ENCODE measurements around the gene SHISA2. TPM values are rescaled to one million over a fixed set of nuclear protein-coding genes. Genes with fewer than 3 reads are reported as not detected.
A peak's percentile ranks its signal among the peaks of the same experiment; 100 is the strongest.

SHISA2 gene
- total and polyA plus RNA-seq, 2 experiments from 2014 or later, result 0.32 to 0.43 TPM

DNA sequence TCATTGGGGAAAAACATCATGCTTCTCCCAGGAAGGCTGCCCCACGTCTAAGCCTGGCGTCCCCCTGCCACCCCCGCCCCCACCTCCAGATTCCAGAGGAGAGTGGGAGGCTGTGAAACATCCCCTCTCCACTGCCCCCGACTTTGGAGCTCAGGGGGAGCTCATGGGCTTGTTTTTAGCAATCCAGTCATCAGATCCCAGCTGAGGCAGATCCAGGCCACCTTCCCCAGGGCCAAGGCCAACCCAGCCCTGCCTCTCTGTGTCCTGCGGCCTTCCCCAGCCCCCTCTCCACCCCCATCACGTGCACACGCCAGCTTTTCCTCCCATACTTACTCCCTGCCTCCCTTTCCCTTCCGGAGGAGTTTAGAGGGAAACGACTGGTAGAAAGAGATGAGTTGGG, 38.8 kb downstream of the SHISA2 start:
- no peak for DNase-seq
- 57 to 58% methylated on average over 8 to 9 of the region's 9 CpGs for WGBS, 2 experiments (ENCODE audit: low coverage in 1 of 2, low lambda C conversion rate in 2 of 2, missing lambda C conversion rate in 2 of 2)
- TF ChIP-seq EZH2 (IDR thresholded peaks at IDR 0.05; ENCODE audit: insufficient read depth, poor library complexity, severe bottlenecking), result no peak
- no peak for TF ChIP-seq EZH2phosphoT487 (IDR thresholded peaks at IDR 0.05; ENCODE audit: insufficient read depth, low read depth)
- H3K9ac ChIP-seq, result no peak overlapping the region
- no peaks in the 10 kb centered on the region for H3K36me3 ChIP-seq (ENCODE audit: low read depth)
- H3K4me3 ChIP-seq, result no peak overlapping the region; the same call in 1 of the 2 replicates
- H2AFZ ChIP-seq, result no peak overlapping the region
- H3K9me3 ChIP-seq (ENCODE audit: low read depth), result no peaks in the 10 kb centered on the region
- H3K4me1 ChIP-seq (ENCODE audit: insufficient read depth), result peaks cover 5% of the 10 kb centered on the region; the same call in 1 of the 2 replicates
- H3K27ac ChIP-seq, result no peak overlapping the region
- H4K20me1 ChIP-seq (ENCODE audit: insufficient read depth), result no peaks in the 10 kb centered on the region
- no peaks in the 10 kb centered on the region for H3K9me2 ChIP-seq (ENCODE audit: insufficient read depth)
- peaks cover 3% of the 10 kb centered on the region; the same call in 1 of the 2 replicates for H3K27me3 ChIP-seq (replicated peaks; ENCODE audit: insufficient read depth)
- H3K79me2 ChIP-seq (ENCODE audit: insufficient read depth), result no peaks in the 10 kb centered on the region
- in situ Hi-C loops (cut with MboI), result no loop called here
- H3F3A ChIP-seq (ENCODE audit: insufficient read depth), result 0 out of 2 replicates have a peak, but pooled peaks cover under 1% of the 10 kb centered on the region
- H3K4me2 ChIP-seq (ENCODE audit: unreplicated experiment), result no peak overlapping the region

DNA sequence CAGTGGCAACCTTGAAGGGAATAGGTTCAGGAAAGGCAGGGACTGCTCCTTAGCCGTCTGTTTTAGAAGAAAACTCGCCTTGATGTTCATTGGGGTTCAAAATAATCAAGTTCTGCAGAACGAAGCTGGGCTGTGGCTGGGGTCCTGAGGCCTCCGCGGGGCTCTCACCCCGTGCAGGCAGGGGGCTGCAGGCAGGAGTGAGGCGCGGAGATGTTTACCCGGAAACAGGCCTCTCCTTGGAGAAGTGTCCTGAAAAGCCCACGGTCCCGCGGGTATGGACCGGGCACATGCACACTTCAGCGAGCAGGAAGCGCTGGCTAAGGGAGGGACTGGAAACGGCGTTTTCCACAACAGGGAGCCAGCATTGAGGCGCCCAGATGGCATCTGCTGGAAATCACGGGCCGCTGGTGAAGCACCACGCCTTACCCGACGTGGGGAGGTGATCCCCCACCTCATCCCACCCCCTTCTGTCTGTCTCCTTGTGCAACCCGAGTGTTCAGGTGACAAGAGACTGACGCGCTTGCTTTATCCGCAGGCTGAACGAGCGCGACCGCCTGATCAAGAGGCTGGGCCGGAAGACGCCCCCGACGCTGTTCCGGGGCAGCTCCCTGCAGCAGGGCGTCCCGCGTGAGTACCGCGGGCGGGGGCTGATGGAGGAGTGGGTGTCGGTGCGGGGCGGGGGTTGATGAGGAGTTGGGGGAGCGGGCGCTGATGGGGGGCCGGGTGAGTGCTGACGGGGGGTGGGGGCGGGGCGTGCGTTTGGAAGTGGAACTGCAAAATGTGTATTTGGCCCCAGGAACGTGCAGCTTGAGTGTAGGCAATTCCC, 39.6 kb downstream of the SHISA2 start:
- in situ Hi-C loops (cut with MboI), result no loop called here
- WGBS, 2 experiments (ENCODE audit: low coverage in 1 of 2, low lambda C conversion rate in 2 of 2, missing lambda C conversion rate in 2 of 2), result 17 to 22% methylated on average over 36 to 53 of the region's 53 CpGs
- H4K20me1 ChIP-seq (ENCODE audit: insufficient read depth), result no peaks in the 10 kb centered on the region
- no peak overlapping the region for H3K27ac ChIP-seq
- no peaks in the 10 kb centered on the region for H3K36me3 ChIP-seq (ENCODE audit: low read depth)
- DNase-seq, result peak; percentile 27
- TF ChIP-seq EZH2phosphoT487 (IDR thresholded peaks at IDR 0.05; ENCODE audit: insufficient read depth, low read depth) (no peak), EZH2 (IDR thresholded peaks at IDR 0.05; ENCODE audit: insufficient read depth, poor library complexity, severe bottlenecking) (no peak)
- no peaks in the 10 kb centered on the region for H3F3A ChIP-seq (ENCODE audit: insufficient read depth)
- peak overlapping the region; percentile 53 for H3K4me3 ChIP-seq
- 0 out of 2 replicates have a peak overlapping the region, but pooled peaks have one; percentile 51 for H2AFZ ChIP-seq
- no peaks in the 10 kb centered on the region for H3K79me2 ChIP-seq (ENCODE audit: insufficient read depth)
- no peak overlapping the region for H3K9ac ChIP-seq
- no peaks in the 10 kb centered on the region for H3K9me2 ChIP-seq (ENCODE audit: insufficient read depth)
- no peaks in the 10 kb centered on the region for H3K9me3 ChIP-seq (ENCODE audit: low read depth)
- H3K27me3 ChIP-seq (replicated peaks; ENCODE audit: insufficient read depth), result peaks cover 3% of the 10 kb centered on the region; the same call in 1 of the 2 replicates
- no peak overlapping the region for H3K4me2 ChIP-seq (ENCODE audit: unreplicated experiment)
- H3K4me1 ChIP-seq (ENCODE audit: insufficient read depth), result no peaks in the 10 kb centered on the region

DNA sequence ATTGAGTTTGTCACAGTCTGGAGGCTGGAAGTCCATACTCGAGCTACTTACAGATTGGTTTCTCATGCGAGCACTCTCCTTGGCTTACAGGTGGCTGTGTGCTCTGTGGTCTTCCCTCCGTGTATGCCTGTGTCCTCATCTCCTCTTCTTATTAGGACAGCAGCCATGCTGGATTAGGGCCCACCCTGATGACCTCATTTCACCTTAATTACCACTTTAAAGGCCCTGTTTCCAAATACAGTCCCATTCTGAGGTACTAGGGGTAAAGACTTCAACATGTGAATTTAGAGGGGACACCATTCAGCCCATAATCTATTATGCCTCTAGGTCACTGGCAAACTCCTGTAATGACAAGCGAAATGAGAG, 40.6 kb downstream of the SHISA2 start:
- Histone ChIP-seq H3K9ac (no peak overlapping the region), H3K36me3 (ENCODE audit: low read depth) (no peaks in the 10 kb centered on the region), H2AFZ (no peak overlapping the region), H3K9me2 (ENCODE audit: insufficient read depth) (no peaks in the 10 kb centered on the region), H3F3A (ENCODE audit: insufficient read depth) (no peaks in the 10 kb centered on the region), H3K4me3 (no peak overlapping the region), H3K27me3 (replicated peaks; ENCODE audit: insufficient read depth) (peaks cover 3% of the 10 kb centered on the region; the same call in 1 of the 2 replicates), H4K20me1 (ENCODE audit: insufficient read depth) (no peaks in the 10 kb centered on the region), H3K4me1 (ENCODE audit: insufficient read depth) (no peaks in the 10 kb centered on the region), H3K9me3 (ENCODE audit: low read depth) (no peaks in the 10 kb centered on the region), H3K79me2 (ENCODE audit: insufficient read depth) (no peaks in the 10 kb centered on the region), H3K4me2 (ENCODE audit: unreplicated experiment) (no peak overlapping the region), H3K27ac (no peak overlapping the region)
- in situ Hi-C loops (cut with MboI), result no loop called here
- 62 to 70% methylated on average over 4 of the region's 4 CpGs for WGBS, 2 experiments (ENCODE audit: low coverage in 1 of 2, low lambda C conversion rate in 2 of 2, missing lambda C conversion rate in 2 of 2)
- TF ChIP-seq EZH2phosphoT487 (IDR thresholded peaks at IDR 0.05; ENCODE audit: insufficient read depth, low read depth), result no peak
- TF ChIP-seq EZH2 (IDR thresholded peaks at IDR 0.05; ENCODE audit: insufficient read depth, poor library complexity, severe bottlenecking), result no peak
- DNase-seq, result no peak

DNA sequence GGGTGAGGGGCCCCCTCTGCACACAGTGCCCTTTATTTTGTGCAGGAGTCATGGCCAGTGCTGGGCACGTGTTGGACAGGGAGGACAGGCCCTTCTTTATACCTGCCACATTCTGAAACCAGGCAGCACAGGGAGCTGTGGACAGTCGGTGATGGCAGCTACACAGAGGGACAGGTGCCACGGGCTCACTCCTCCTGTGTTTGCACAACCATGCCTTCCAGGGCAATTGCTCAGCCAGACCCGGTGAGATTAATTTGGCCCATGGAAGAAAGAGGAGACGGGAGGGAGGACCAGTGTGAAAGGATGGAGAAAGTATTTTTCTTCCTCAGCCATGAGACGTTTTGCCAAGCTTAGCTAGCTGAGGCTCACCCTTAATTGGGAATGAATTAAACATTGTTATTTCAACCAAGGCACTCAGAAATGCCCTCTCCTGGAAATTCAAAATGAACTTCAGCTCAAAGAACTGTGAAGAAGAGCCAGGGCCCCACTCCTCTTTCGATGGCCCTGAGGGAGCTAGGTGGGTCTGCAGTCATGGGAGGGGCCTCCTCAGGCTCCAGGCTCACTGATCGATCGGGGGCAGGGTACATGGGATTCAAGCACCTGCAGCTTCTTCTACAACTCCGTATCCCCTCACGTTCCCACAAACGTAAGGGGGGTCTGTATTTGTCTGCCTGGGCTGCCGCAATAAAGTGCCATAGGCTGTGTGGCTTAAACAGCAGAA, 41.2 kb downstream of the SHISA2 start:
- Histone ChIP-seq H4K20me1 (ENCODE audit: insufficient read depth) (no peaks in the 10 kb centered on the region), H2AFZ (no peak overlapping the region), H3F3A (ENCODE audit: insufficient read depth) (no peaks in the 10 kb centered on the region), H3K9me3 (ENCODE audit: low read depth) (no peaks in the 10 kb centered on the region), H3K4me2 (ENCODE audit: unreplicated experiment) (no peak overlapping the region), H3K4me1 (ENCODE audit: insufficient read depth) (no peaks in the 10 kb centered on the region), H3K79me2 (ENCODE audit: insufficient read depth) (no peaks in the 10 kb centered on the region), H3K27ac (no peak overlapping the region), H3K27me3 (replicated peaks; ENCODE audit: insufficient read depth) (peaks cover 3% of the 10 kb centered on the region; the same call in 1 of the 2 replicates), H3K4me3 (no peak overlapping the region), H3K36me3 (ENCODE audit: low read depth) (no peaks in the 10 kb centered on the region), H3K9ac (no peak overlapping the region), H3K9me2 (ENCODE audit: insufficient read depth) (no peaks in the 10 kb centered on the region)
- DNase-seq, result no peak
- in situ Hi-C loops (cut with MboI), result no loop called here
- WGBS, 2 experiments (ENCODE audit: low coverage in 1 of 2, low lambda C conversion rate in 2 of 2, missing lambda C conversion rate in 2 of 2), result 60 to 69% methylated on average over 13 of the region's 13 CpGs
- TF ChIP-seq EZH2 (IDR thresholded peaks at IDR 0.05; ENCODE audit: insufficient read depth, poor library complexity, severe bottlenecking), result no peak
- TF ChIP-seq EZH2phosphoT487 (IDR thresholded peaks at IDR 0.05; ENCODE audit: insufficient read depth, low read depth), result no peak
